Immature natural killer cell (primary cell): Measurements from ENCODE around the gene APOA5. TPM values are rescaled to one million over a fixed set of nuclear protein-coding genes. Genes with fewer than 3 reads are reported as not detected.
A peak's percentile ranks its signal among the peaks of the same experiment; 100 is the strongest.
"Not testable (repeated sequence)": the region's sequence is repeated elsewhere in the genome, so short reads cannot be mapped to it uniquely, and the experiment has no call there.

Source experiments
- DNase-seq, 3 donors: peaks; one replicate each; pipeline ENCODE4 v3.0.0; 2022; ENCODE audit warnings: mixed read lengths in 1 of 3
- H3K27ac Mint-ChIP-seq, 6 donors: one replicate each; pipeline ENCODE4 v1.8.0; 2020; ENCODE audit warnings: mixed read lengths in 6 of 6, mild to moderate bottlenecking in 5 of 6, inconsistent platforms in 4 of 6, moderate library complexity in 3 of 6
- H3K27me3 Mint-ChIP-seq, 3 donors: one replicate each; pipeline ENCODE4 v1.8.0; 2020 to 2021; ENCODE audit warnings: low read depth in 3 of 3, mild to moderate bottlenecking in 3 of 3, mixed read lengths in 3 of 3, moderate library complexity in 3 of 3, inconsistent platforms in 1 of 3
- H3K36me3 Mint-ChIP-seq, 3 donors: one replicate each; pipeline ENCODE4 v1.8.0; 2020; ENCODE audit warnings: mixed read lengths in 3 of 3, inconsistent platforms in 2 of 3, mild to moderate bottlenecking in 2 of 3
- H3K4me1 Mint-ChIP-seq, 2 donors: one replicate each; pipeline ENCODE4 v1.8.0; 2020; ENCODE audit warnings: inconsistent platforms in 2 of 2, mild to moderate bottlenecking in 2 of 2, mixed read lengths in 2 of 2, moderate library complexity in 1 of 2
- H3K4me3 Mint-ChIP-seq, 5 donors: one replicate each; pipeline ENCODE4 v1.8.0; 2020; ENCODE audit warnings: mild to moderate bottlenecking in 5 of 5, mixed read lengths in 5 of 5, inconsistent platforms in 3 of 5, moderate library complexity in 3 of 5
- H3K9me3 Mint-ChIP-seq, 6 donors: one replicate each; pipeline ENCODE4 v1.8.0; 2020; ENCODE audit warnings: mild to moderate bottlenecking in 6 of 6, mixed read lengths in 6 of 6, inconsistent platforms in 4 of 6, moderate library complexity in 3 of 6
- polyA plus RNA-seq, 3 donors: library from polyadenylated mRNA; unstranded; fragments of 300-500 nt; fragmentation: Illumina TruSeq; gene quantifications; one replicate each; pipeline ENCODE4 v1.2.3, GENCODE V29; 2021

Gene APOA5, protein sequence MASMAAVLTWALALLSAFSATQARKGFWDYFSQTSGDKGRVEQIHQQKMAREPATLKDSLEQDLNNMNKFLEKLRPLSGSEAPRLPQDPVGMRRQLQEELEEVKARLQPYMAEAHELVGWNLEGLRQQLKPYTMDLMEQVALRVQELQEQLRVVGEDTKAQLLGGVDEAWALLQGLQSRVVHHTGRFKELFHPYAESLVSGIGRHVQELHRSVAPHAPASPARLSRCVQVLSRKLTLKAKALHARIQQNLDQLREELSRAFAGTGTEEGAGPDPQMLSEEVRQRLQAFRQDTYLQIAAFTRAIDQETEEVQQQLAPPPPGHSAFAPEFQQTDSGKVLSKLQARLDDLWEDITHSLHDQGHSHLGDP
- polyA plus RNA-seq = not detected

DNA sequence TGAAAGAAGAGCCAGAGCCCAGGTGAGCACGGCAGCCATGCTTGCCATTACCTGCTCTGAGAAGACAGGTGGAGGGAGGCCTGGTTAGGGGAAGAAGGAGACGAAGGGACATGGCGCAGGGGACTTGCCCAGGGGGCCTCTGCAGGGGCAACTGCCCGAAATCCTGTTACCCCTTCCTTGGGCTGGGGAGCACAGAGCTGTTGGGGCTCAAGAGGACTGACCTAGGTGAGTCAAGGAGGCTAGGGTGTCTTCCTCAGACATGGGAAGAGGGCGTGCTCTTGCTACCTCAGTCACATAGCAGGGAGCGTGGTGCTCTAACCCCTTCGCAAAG, at the start of gene APOA5:
TSS of gene APOA5 (minus strand) at position 67 of the 331 bp plus-strand sequence. CDS start at position 48, 19 bp downstream.
- H3K36me3 Mint-ChIP-seq = peaks cover 0 to 3% (median 3%) of the 10 kb centered on the region in 3 donors
- H3K4me3 Mint-ChIP-seq = peak within 1 kb of the TSS in 3 of 5 donors; percentile 33 to 57 (median 53)
- peak within 1 kb of the TSS in 4 of 6 donors; percentile 43 to 71 (median 63) for H3K27ac Mint-ChIP-seq
- peaks cover 9 to 10% (median 9%) of the 10 kb centered on the region in 3 donors for H3K27me3 Mint-ChIP-seq
- DNase-seq = no peak
- H3K4me1 Mint-ChIP-seq = peaks cover 19 to 20% of the 10 kb centered on the region in 2 donors
- H3K9me3 Mint-ChIP-seq = no peaks in the 10 kb centered on the region

DNA sequence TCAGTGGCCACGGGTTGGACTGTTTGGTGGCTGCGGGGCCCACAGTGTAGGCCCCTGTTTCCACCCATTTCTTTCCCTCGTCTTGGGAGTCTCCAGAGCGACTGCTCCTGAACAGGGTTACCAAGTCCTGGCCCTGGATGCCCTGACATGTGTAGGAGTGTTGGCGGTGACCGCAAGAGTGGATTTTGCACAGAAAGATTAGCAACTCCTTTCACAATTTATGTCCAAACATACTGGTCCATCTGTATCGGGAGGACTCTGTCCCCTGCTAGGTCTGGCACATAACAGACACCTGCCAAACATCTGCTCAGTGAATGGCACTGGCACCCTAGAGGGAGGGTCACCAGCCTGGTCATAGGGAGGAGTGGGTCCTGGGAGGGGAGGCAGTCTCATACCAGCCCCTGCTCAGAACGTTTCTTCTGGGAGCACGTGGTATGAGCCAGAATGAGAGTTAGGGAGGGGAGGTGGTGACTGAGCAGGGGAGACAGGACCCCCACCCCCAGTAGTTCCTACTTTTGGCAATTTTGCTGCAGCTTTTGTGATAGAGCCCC, 49.1 kb upstream of the APOA5 start:
- Mint-ChIP-seq H3K27me3 (peaks cover 0 to 2% (median 1%) of the 10 kb centered on the region in 3 donors), H3K9me3 (no peaks in the 10 kb centered on the region), H3K27ac (peak overlapping the region in 2 of 6 donors; percentile 28 to 35), H3K4me3 (no peak overlapping the region), H3K36me3 (peaks cover 5 to 19% (median 16%) of the 10 kb centered on the region in 3 donors), H3K4me1 (peaks cover 4 to 5% of the 10 kb centered on the region in 2 donors)
- no peak for DNase-seq

DNA sequence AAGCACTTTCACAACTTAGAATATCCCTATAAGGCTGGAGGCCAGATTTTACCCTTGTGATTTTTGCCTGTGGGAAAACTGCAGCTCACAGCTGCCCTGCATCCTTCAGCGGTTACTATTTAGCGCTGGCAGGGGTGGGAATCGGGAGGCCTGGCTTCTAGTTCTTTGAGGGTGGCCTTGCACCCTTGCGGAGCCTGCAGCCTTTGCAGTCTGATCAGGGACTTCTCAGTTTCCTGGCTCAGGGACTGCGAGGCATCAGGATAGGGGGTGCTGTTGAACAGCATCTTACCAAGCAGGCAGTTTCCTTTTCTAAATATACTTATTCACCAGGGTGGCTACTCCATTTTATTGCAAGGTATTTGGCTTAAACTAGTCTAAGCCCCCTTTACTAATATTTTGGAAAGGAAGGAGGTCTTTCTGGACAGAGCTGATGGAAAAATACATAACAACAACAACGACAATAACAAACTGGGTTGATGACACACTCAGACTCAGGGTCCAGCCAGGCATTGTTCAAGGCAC, 48.6 kb upstream of the APOA5 start:
- H3K27me3 Mint-ChIP-seq = peaks cover 0 to 2% (median 1%) of the 10 kb centered on the region in 3 donors
- H3K36me3 Mint-ChIP-seq = peaks cover 3 to 16% (median 13%) of the 10 kb centered on the region in 3 donors
- H3K9me3 Mint-ChIP-seq = no peaks in the 10 kb centered on the region

DNA sequence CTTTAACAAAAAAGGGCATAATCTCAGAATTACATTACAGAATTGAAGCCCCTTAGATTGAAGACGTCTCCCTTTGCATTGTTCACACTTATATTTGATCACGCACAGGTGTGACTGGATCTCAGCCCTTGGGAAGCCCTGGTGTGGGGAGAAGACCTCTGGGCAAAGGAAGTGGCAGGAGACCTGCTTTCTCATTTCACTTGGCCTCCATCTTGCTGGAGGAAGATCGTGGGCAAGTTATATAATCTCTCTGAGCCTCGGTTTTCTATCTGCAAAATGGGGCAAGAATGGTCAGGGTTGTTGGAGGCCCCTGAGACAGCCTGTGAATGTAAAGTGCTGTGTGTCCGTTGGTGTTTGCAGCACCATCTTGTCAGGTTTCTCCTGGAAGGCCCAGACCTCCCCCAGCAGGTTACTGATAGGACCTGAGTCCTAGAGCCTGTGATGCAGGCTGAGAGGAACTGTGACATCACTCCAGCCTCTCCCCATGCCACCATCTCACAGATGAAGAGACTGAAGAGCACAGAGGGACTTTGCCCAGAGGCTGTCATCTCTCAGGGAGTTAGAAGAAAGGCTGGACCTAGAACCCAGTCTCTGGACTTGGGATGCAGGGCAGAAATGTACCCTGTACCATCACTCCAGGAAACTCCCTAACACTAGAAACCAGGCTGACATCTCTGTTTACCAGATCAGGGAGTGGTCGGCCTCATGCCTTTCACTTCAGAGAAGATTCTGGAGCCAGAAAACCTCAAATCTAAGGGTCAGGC, 46.8 kb upstream of the APOA5 start:
- no peak for DNase-seq
- H3K4me3 Mint-ChIP-seq = no peak overlapping the region
- no peaks in the 10 kb centered on the region for H3K9me3 Mint-ChIP-seq
- H3K4me1 Mint-ChIP-seq = peaks cover 14 to 18% of the 10 kb centered on the region in 2 donors
- H3K27ac Mint-ChIP-seq = no peak overlapping the region
- H3K36me3 Mint-ChIP-seq = peaks cover 2 to 6% (median 6%) of the 10 kb centered on the region in 3 donors
- peaks cover 0 to 5% (median 5%) of the 10 kb centered on the region in 3 donors for H3K27me3 Mint-ChIP-seq

More for the DNA sequence above, 48.6 kb upstream of the APOA5 start:
- Mint-ChIP-seq H3K27ac (no peak overlapping the region), H3K4me1 (peaks cover 8 to 10% of the 10 kb centered on the region in 2 donors), H3K4me3 (no peak overlapping the region)
- no peak for DNase-seq

DNA sequence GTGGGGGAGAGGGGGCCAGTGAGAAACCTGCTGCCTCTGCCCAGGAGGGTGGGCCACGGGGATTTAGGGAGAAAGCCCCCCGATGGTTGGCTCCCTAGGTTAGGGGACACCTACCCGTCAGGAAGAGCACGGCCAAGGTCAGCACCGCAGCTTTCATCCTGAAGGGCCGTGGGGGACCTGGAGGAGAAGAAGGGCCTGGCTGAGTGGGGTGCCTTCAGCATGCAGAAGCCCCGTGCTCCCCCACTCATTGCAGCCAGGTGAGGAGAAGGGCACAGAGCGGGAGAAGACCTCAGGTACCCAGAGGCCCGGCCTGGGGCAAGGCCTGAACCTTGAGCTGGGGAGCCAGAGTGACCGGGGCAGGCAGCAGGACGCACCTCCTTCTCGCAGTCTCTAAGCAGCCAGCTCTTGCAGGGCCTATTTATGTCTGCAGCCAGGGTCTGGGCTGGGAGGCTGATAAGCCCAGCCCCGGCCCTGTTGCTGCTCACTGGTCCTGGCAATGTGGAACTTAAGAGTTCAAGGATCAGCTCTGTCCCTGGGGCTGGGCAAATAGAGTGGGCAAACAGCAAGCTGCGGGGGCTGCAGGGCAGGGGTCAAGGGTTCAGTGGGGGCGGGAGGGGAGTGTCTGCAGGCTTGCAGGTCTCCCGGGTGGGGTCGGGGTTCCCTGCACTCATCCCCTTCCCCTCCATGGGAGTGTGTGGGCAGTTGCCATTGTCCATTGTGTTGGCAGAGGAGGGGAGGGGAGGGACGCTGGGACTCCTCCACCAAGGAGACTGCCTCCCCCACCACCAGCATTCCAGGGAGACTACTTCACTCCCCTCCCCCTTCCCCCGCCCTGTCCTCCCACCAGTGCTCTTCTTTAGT, 45.8 kb upstream of the APOA5 start, which contains the start of gene APOA1:
TSS of gene APOA1 (minus strand) at position 392 of the 861 bp plus-strand sequence. CDS start at position 157, 235 bp downstream.
- H3K27ac Mint-ChIP-seq = no peak within 1 kb of the TSS
- no peaks in the 10 kb centered on the region for H3K9me3 Mint-ChIP-seq
- no peaks in the 10 kb centered on the region for H3K36me3 Mint-ChIP-seq
- DNase-seq = no peak
- H3K27me3 Mint-ChIP-seq = peaks cover 0 to 5% (median 5%) of the 10 kb centered on the region in 3 donors
- H3K4me1 Mint-ChIP-seq = peaks cover 14 to 18% of the 10 kb centered on the region in 2 donors
- peak within 1 kb of the TSS in 2 of 5 donors; percentile 7 to 80 for H3K4me3 Mint-ChIP-seq

DNA sequence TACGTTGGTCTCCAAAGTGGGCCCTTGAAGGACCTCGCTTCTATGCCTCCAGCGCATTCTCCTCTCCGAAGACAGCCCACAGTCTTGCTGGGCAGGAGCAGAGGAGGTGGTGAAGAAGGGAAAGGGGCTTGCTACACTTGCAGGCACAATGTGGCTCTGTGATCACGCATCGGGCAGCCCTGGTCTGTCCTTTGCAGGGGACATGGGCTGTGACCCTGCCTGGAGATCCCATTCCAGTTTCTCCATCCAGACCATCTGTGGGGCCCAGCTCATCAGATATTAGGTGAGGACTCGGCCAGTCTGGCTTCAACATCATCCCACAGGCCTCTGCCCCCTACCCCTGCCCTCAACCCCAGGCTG, 44.9 kb upstream of the APOA5 start:
- H3K4me1 Mint-ChIP-seq = peaks cover 14 to 18% of the 10 kb centered on the region in 2 donors
- peak overlapping the region in 2 of 5 donors; percentile 7 to 80 for H3K4me3 Mint-ChIP-seq
- H3K27ac Mint-ChIP-seq = no peak overlapping the region
- DNase-seq = no peak
- H3K27me3 Mint-ChIP-seq = peaks cover 0 to 5% (median 5%) of the 10 kb centered on the region in 3 donors
- no peaks in the 10 kb centered on the region for H3K36me3 Mint-ChIP-seq
- no peaks in the 10 kb centered on the region for H3K9me3 Mint-ChIP-seq

DNA sequence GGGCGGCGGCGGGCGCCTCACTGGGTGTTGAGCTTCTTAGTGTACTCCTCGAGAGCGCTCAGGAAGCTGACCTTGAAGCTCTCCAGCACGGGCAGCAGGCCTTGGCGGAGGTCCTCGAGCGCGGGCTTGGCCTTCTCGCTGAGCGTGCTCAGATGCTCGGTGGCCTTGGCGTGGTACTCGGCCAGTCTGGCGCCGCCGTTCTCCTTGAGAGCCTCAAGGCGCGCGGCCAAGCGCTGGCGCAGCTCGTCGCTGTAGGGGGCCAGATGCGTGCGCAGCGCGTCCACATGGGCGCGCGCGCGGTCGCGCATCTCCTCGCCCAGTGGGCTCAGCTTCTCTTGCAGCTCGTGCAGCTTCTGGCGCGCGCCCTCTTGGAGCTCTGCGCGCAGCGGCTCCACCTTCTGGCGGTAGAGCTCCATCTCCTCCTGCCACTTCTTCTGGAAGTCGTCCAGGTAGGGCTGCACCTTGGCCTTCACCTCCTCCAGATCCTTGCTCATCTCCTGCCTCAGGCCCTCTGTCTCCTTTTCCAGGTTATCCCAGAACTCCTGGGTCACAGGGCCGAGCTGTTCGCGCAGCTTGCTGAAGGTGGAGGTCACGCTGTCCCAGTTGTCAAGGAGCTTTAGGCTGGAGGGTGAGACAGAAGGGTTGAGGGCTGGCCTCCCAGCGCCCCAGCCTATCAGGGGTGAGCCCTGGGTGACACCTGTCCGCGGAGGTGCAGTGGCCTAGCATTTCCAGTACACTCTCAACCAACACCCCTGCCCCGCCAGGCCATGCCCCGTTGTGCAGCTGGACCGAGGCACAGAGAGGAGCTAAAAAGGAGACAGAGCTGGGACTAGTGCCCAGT, 44.3 kb upstream of the APOA5 start:
- H3K4me1 Mint-ChIP-seq = peaks cover 14 to 18% of the 10 kb centered on the region in 2 donors
- peak; percentile 71 to 83 (median 80) for DNase-seq
- peak overlapping the region in 3 of 6 donors; percentile 51 to 78 (median 71) for H3K27ac Mint-ChIP-seq
- no peaks in the 10 kb centered on the region for H3K36me3 Mint-ChIP-seq
- H3K4me3 Mint-ChIP-seq = peak overlapping the region; percentile 79 to 84 (median 80)
- H3K9me3 Mint-ChIP-seq = no peaks in the 10 kb centered on the region
- peaks cover 0 to 5% (median 5%) of the 10 kb centered on the region in 3 donors for H3K27me3 Mint-ChIP-seq

DNA sequence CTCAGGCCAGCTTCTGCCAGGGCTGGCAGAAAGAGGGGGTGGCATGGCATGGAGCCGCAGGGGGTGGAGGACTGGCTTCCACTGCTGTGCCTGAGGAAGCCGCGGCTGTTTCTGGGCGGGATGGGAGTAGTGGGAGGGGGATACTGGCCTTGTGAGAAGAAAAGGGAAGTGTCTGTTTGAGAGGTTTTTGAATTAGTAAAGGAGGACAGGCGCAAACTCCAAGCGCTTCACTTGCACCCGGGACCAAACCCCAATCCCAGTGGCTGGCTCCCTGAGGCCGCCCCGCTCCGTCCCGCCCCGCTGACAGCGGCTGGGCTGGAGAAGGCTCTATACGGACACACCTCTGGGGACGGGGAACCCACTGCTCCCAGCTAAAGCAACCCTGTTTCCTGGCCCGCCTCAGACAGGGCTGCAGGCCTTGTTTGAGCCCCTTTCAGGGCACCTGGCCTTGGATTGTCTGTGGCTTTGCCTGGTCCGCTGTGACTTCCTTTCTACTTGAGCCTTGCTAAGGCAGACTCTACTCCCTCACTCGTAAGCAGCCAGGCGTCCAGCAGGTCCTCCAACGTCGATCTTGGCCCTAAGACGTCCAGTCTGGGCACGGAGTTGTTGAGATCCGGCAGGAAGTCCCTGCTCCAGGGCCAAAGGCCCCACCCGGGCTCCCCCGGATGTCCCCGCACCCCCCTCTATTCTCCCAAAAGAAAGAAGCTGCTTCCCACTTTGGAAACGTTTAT, 43.5 kb upstream of the APOA5 start:
- Mint-ChIP-seq H3K36me3 (no peaks in the 10 kb centered on the region), H3K9me3 (no peaks in the 10 kb centered on the region), H3K27me3 (peaks cover 0 to 5% (median 5%) of the 10 kb centered on the region in 3 donors), H3K4me1 (peaks cover 14 to 18% of the 10 kb centered on the region in 2 donors), H3K27ac (peak overlapping the region in 2 of 6 donors; percentile 71 to 78), H3K4me3 (peak overlapping the region; percentile 79 to 84 (median 80))
- peak in 1 of 3 donors; percentile 14 for DNase-seq

DNA sequence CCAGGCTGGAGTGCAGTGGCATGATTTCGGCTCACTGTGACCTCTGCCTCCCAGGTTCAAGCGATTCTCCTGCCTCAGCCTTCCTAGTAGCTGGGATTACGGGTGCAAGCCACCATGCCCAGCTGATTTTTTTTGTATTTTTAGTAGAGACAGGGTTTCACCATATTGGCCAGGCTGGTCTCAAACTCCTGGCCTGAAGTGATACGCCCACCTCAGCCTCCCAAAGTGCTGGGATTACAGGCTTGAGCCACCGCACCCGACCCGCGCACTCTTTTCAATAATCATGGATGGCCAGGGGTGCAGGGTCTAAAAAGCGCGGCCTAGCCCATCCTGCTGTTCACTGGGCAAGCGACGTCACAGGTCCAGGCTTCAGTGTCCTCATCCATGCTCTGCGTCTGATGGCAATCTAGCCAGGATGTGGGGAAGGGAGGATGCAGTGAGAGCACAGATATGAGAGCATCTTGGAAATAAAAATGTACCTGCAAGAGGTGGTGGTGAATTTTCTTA, 42.9 kb upstream of the APOA5 start:
- H3K9me3 Mint-ChIP-seq, H3K36me3 Mint-ChIP-seq, H3K27me3 Mint-ChIP-seq, DNase-seq: not testable (repeated sequence)
- Mint-ChIP-seq H3K4me3 (peak overlapping the region; percentile 66 to 83 (median 69)), H3K27ac (peak overlapping the region in 2 of 6 donors; percentile 24 to 61), H3K4me1 (peaks cover 14 to 18% of the 10 kb centered on the region in 2 donors)

DNA sequence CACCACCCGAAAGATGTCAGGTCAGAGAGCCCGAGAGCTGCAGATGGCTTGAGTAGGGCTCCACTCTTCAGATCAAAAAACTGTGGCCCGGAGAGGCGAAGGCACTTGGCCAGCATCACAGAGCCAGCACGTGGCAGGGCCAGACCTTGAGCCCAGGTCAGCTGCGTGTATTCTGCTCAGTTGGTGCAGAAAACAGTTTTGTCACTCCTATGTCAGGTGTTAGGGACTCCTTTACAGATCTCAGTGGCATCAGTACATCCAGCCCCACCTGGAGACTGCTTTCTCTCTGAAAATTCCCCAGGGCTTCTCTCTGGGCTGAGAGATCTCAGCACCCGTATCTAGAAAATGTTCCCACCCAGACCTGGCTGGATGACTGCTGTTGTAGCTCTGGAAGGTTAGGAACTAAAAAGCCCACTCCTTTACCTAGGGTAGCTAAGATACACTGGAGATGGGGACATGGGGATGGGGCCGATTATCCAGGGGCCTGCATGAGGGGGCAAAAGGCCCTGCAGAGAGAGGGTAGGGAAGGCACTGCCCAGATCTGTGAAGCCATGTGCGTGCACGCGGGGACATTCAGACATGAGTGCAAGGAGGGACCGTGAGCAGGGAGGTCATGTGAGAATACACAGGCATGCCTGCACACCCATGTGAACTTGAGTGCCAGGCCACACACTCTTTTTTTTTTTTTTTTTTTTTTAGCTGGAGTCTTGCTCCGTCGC, 42.3 kb upstream of the APOA5 start:
- peaks cover 0 to 5% (median 5%) of the 10 kb centered on the region in 3 donors for H3K27me3 Mint-ChIP-seq
- H3K4me3 Mint-ChIP-seq = peak overlapping the region in 3 of 5 donors; percentile 21 to 57 (median 48)
- H3K36me3 Mint-ChIP-seq = no peaks in the 10 kb centered on the region
- peak overlapping the region in 1 of 6 donors; percentile 76 for H3K27ac Mint-ChIP-seq
- peaks cover 14 to 18% of the 10 kb centered on the region in 2 donors for H3K4me1 Mint-ChIP-seq
- no peak for DNase-seq
- no peaks in the 10 kb centered on the region for H3K9me3 Mint-ChIP-seq

DNA sequence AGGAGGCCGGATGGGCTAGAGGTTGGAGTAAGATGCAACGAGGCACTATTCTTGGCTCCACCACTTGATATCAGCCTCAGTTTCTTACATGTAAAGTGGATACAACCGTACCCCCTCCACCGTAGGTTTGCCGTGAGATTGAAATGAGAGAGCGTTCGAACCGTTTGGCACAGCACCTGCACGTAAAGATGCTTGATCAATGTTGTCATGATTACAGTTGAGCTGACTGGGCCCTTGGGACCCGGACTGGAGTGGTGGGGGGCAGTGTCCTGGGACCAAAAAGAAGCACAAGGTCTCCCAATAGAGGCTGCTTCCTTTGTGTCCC, 41.8 kb upstream of the APOA5 start:
- H3K27ac Mint-ChIP-seq = no peak overlapping the region

More for the DNA sequence above, 41.8 kb upstream of the APOA5 start:
- Mint-ChIP-seq H3K9me3 (no peaks in the 10 kb centered on the region), H3K4me1 (peaks cover 14 to 18% of the 10 kb centered on the region in 2 donors), H3K27me3 (peaks cover 0 to 5% (median 5%) of the 10 kb centered on the region in 3 donors), H3K4me3 (no peak overlapping the region), H3K36me3 (no peaks in the 10 kb centered on the region)
- no peak for DNase-seq
